ENCODE measurements around the gene FCHSD1. TPM values are rescaled to one million over a fixed set of nuclear protein-coding genes. Genes with fewer than 3 reads are reported as not detected.

FCHSD1 gene
- total RNA-seq, 1 experiment from 2014 or later = 17.3 TPM

DNA sequence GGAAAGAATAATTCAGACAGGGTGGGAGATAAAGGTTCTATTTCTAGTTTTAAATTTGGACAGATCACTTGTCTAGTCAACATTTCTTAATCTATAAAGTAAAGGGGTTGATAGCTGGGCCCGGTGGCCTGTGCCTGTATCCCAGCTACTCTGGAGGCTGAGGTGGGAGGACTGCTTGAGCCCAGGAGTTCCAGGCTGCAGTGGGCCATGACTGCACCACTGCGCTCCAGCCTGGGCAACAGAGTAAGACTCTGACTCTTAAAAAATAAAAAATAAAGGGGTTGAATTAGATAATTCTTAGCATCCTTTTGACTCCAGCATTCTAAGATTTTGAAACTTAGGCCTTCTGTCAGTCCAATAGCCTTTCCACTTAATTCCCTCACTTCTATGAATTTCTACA, 43.2 kb downstream of the FCHSD1 start:
- DNase-seq = no peak
- no peak overlapping the region for H3K4me3 ChIP-seq (ENCODE audit: insufficient read depth, low read depth, low read length)
- H3K36me3 ChIP-seq (replicated peaks; ENCODE audit: control insufficient read depth, insufficient read depth, low read length) = no peaks in the 10 kb centered on the region
- no peaks in the 10 kb centered on the region for H3K27me3 ChIP-seq (ENCODE audit: control insufficient read depth, insufficient read depth, low read length)

DNA sequence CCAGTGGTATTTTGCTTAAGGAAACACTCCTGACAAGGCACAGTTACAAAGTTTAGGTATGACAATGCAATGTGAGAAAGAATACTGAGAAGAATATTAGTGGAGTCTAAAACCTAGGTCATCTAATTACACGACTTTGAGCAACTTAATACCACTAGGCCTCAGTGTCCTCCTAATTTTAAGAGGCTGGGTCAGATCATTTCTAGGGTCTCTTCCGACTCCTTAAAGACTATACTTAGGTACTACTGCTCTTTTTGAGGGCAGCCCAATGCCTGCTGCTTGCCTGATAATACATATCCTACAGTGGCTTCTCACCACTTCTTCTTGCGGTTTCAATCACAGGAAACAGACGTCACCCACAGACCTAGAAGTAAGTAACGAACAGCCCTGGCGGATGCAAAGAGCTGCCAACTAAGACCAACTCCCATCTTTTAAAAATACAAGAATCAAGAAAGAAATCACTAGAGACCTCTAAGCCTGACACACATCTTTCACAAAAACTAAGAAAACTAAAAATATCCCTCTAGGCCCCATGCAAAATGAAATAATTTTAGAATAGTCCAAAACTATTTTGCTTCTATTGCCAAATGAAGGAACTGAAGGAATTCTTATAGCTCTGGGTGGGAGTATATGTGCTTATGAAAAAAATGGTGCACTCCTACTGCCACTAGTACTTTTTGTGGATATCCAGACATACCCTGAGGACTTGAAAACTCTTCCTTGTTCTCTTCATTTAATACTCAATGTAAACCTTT, 45.5 kb downstream of the FCHSD1 start:
- no peak for DNase-seq
- no peaks in the 10 kb centered on the region for H3K27me3 ChIP-seq (ENCODE audit: control insufficient read depth, insufficient read depth, low read length)
- H3K36me3 ChIP-seq (replicated peaks; ENCODE audit: control insufficient read depth, insufficient read depth, low read length) = no peaks in the 10 kb centered on the region
- no peak overlapping the region for H3K4me3 ChIP-seq (ENCODE audit: insufficient read depth, low read depth, low read length)

DNA sequence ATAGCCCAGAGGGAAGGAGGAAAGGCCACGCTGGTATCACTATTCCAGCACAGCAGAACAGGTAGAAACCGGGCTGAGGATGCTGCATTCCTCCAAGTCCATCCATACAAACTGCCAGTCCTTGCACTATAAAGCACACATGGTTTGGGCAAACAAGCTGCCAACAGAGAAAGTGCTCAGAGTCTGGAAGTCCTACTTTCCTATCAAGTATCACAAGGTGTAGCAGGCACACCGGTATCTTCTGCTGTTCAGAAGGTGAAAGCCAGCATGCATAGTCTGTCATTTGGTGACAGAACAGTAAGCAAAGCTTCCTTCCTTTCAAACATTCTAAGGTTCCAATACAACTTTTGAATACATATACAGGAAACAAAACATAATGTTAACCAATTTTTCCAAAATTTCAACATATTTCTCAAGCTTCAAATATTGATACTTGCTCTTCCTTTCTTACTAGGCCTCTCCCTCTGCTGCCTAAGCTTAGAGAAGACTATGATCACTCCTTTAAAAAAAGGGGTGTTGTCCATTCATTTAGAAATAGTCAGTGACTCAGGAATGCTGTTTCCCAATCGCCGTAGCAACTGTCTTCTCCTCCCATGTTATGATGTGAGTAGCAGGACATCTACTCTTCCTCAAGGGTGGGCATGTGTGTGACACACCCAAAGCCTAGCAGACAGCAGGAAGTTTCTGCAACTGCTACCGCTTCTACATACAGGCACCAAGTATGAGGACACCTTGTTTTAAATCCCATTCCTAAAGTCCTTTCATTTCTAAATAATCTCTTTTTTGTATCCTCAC, 47.1 kb downstream of the FCHSD1 start:
- H3K36me3 ChIP-seq (replicated peaks; ENCODE audit: control insufficient read depth, insufficient read depth, low read length) = no peaks in the 10 kb centered on the region
- no peaks in the 10 kb centered on the region for H3K27me3 ChIP-seq (ENCODE audit: control insufficient read depth, insufficient read depth, low read length)
- no peak overlapping the region for H3K4me3 ChIP-seq (ENCODE audit: insufficient read depth, low read depth, low read length)
- peak; percentile 20 for DNase-seq

DNA sequence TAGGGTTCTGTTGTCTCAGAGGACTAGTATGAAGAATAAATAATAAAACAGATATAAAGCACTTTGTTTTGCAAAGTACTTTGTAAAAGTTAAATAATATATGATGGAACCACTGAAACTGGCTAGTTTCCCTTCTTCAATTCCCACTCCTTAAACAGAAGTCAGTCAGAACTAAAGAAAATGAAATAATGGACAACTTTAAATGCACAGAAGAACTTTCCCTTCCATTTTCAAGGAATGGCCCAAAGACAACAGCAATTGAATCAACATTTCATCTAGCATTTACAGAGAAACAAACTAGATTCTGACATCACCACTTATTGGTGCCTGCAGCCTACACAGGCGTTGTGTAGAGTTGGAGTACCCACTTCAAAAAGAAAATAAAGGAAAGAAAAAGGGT, 48.6 kb downstream of the FCHSD1 start:
- H3K4me3 ChIP-seq (ENCODE audit: insufficient read depth, low read depth, low read length) = no peak overlapping the region
- H3K27me3 ChIP-seq (ENCODE audit: control insufficient read depth, insufficient read depth, low read length) = no peaks in the 10 kb centered on the region
- no peak for DNase-seq

DNA sequence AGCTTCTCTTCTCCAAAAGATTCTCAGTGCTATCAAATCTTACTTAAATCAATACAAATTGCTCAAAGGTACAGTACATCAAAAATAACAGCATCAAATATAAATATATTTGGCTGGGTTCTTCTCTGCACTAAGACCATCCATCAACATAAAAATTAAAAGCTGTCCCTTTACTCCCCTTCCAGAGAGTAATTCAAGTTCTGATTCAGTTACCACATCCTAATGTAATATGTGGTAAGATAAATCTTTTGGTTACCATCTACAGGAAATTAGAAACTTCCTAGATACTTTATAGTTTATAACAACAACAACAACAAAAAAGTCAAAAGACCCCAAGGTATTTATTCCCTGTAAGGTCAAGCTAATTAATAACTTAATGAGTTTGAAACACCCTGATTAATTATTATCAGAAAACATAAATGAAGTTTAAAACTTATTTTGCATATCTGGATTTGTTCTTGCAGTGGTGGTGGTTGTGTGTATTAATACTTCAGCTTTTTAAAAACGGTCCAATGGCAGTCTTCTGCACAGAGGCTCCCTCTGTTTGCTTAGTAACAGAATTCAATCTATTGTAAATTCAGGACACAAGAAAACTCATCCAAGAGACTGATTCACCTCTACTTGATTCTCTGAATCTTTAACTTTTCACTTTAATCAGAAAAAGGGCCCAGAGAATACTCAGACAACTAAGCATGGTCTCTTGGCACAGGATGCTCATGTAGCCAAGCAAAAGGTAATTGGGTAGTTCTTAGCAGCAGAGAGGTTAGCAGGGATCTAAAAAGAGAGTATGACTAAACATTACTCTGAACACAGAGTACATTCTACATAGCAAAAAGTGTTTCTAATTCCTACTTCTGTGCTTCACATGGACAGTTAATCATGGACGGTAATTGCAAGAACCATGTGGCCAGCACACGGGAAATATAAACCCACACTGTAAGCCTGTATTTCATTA, 52.5 kb downstream of the FCHSD1 start:
- Histone ChIP-seq H3K4me3 (ENCODE audit: insufficient read depth, low read depth, low read length) (no peak overlapping the region), H3K27me3 (ENCODE audit: control insufficient read depth, insufficient read depth, low read length) (no peaks in the 10 kb centered on the region), H3K36me3 (replicated peaks; ENCODE audit: control insufficient read depth, insufficient read depth, low read length) (no peaks in the 10 kb centered on the region)
- no peak for DNase-seq

More for the DNA sequence above, 48.6 kb downstream of the FCHSD1 start:
- no peaks in the 10 kb centered on the region for H3K36me3 ChIP-seq (replicated peaks; ENCODE audit: control insufficient read depth, insufficient read depth, low read length)

DNA sequence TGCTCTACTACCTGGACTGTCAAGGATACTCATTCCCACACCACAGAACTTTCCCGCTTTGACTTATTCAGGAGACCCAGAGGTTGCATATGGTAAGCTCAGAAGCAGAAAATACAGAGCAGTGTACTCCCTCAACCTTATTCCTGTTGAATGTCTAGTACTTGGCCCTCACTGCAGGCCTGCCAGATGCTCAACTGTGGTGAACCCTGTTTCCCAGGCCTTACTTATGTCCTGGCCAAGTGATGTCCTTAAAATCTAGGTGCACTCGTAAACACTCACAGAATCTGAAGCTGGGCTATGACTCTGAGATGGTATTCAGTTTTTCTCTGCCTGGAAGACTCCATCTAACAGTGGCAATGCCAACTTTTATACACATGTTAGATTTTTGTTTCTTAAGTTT, 53.4 kb downstream of the FCHSD1 start:
- no peak for DNase-seq
- H3K4me3 ChIP-seq (ENCODE audit: insufficient read depth, low read depth, low read length) = no peak overlapping the region
- no peaks in the 10 kb centered on the region for H3K27me3 ChIP-seq (ENCODE audit: control insufficient read depth, insufficient read depth, low read length)
- H3K36me3 ChIP-seq (replicated peaks; ENCODE audit: control insufficient read depth, insufficient read depth, low read length) = no peaks in the 10 kb centered on the region

DNA sequence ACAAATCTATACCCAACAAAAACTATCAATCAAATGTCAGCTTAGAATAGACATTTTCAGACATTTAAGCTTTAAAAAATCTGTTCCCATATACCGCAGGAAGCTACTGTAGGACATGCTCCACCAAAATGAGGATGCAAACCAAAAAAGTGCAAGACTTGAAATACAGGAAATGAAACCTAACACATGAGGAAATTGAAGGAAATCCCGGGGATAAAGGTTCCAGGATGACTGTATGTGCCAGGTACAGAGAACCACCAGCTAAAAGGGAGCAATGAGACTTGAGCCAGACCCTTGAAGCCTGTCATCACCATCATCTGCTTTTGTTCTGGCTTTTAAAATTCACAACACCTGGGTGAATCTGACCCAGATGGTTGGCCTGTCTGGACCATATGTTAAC, 53.8 kb downstream of the FCHSD1 start:
- Histone ChIP-seq H3K27me3 (ENCODE audit: control insufficient read depth, insufficient read depth, low read length) (no peaks in the 10 kb centered on the region), H3K4me3 (ENCODE audit: insufficient read depth, low read depth, low read length) (no peak overlapping the region), H3K36me3 (replicated peaks; ENCODE audit: control insufficient read depth, insufficient read depth, low read length) (no peaks in the 10 kb centered on the region)
- no peak for DNase-seq

DNA sequence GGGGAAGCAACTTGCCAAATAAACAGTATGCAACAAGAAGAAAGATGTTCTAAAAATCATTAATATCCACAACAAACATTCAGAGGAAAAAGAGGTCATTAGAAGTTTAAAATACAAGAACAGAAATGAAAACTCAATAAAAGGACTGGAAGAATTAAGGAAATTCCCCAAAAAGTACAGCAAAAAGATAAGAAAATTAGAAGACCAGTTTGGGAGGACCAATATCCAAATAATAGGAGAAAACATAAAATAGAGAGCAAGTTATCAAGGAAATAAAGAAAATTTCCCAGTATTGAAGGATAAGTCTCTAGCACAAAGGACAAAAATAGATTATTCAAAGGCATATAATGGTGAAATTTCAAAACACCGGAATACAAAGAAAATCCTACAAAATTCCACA, 54.4 kb downstream of the FCHSD1 start:
- no peaks in the 10 kb centered on the region for H3K36me3 ChIP-seq (replicated peaks; ENCODE audit: control insufficient read depth, insufficient read depth, low read length)
- no peaks in the 10 kb centered on the region for H3K27me3 ChIP-seq (ENCODE audit: control insufficient read depth, insufficient read depth, low read length)
- no peak for DNase-seq
- no peak overlapping the region for H3K4me3 ChIP-seq (ENCODE audit: insufficient read depth, low read depth, low read length)

DNA sequence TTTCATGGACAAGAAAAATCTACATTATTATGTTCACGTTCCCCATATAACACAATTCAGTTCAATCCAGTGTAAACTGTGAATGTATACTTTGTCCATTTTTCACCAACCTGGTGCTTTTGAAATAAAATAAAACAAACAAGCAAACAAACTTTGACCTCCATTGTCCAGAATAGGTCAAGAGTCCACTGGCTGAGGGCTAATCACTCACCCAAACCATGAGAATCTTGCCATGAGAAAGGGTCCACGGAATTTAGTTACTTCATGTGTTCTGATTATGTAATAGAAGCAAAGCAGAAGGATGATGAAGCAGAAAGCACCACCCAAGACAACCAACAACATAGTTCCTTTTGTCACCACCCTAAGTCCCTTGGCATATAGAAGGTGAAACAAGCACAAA, 61.1 kb downstream of the FCHSD1 start:
- no peak for DNase-seq
- no peaks in the 10 kb centered on the region for H3K27me3 ChIP-seq (ENCODE audit: control insufficient read depth, insufficient read depth, low read length)
- peaks cover 4% of the 10 kb centered on the region for H3K36me3 ChIP-seq (replicated peaks; ENCODE audit: control insufficient read depth, insufficient read depth, low read length)
- no peak overlapping the region for H3K4me3 ChIP-seq (ENCODE audit: insufficient read depth, low read depth, low read length)

Other genes with a start within 250 kb of the FCHSD1 start
- gene PCDHGA9, start 248.6 kb downstream of the FCHSD1 start, total RNA-seq (2014; rRNA removed; shearing (Covaris generic)) = 0.04 and 0.10 TPM in 2 replicates
- gene PCDHGB6, start 243.4 kb downstream of the FCHSD1 start, total RNA-seq (2014; rRNA removed; shearing (Covaris generic)) = 1.7 and 1.9 TPM in 2 replicates
- 0.35 and 0.78 TPM in 2 replicates for gene PCDHGA10, start 238.4 kb downstream of the FCHSD1 start, total RNA-seq (2014; rRNA removed; shearing (Covaris generic))
- gene PCDHGB7, start 233.7 kb downstream of the FCHSD1 start, total RNA-seq (2014; rRNA removed; shearing (Covaris generic)) = 4.4 and 4.6 TPM in 2 replicates
- 0.21 and 0.30 TPM in 2 replicates for gene PCDHGA11, start 230.4 kb downstream of the FCHSD1 start, total RNA-seq (2014; rRNA removed; shearing (Covaris generic))
- 0.10 and 0.44 TPM in 2 replicates for gene PCDHGA12, start 220.9 kb downstream of the FCHSD1 start, total RNA-seq (2014; rRNA removed; shearing (Covaris generic))
- 27.4 and 31.7 TPM in 2 replicates for gene PCDHGC3, start 175.5 kb downstream of the FCHSD1 start, total RNA-seq (2014; rRNA removed; shearing (Covaris generic))
- 9.9 and 12.5 TPM in 2 replicates for gene PCDHGC4, start 166.4 kb downstream of the FCHSD1 start, total RNA-seq (2014; rRNA removed; shearing (Covaris generic))
- gene PCDHGC5, start 162.3 kb downstream of the FCHSD1 start, total RNA-seq (2014; rRNA removed; shearing (Covaris generic)) = 0.44 and 1.8 TPM in 2 replicates
- 31.2 and 37.5 TPM in 2 replicates for gene DIAPH1, start 32.4 kb downstream of the FCHSD1 start, total RNA-seq (2014; rRNA removed; shearing (Covaris generic))
- 81.3 and 82.7 TPM in 2 replicates for gene HDAC3, start 14.6 kb downstream of the FCHSD1 start, total RNA-seq (2014; rRNA removed; shearing (Covaris generic))
- 7.4 and 8.9 TPM in 2 replicates for gene RELL2, start 14.4 kb downstream of the FCHSD1 start, total RNA-seq (2014; rRNA removed; shearing (Covaris generic))
- 19.3 and 23.8 TPM in 2 replicates for gene ARAP3, start 30.8 kb upstream of the FCHSD1 start, total RNA-seq (2014; rRNA removed; shearing (Covaris generic))
- 66.8 and 67.1 TPM in 2 replicates for gene PCDH1, start 227.0 kb upstream of the FCHSD1 start, total RNA-seq (2014; rRNA removed; shearing (Covaris generic))

Measured in H7 (cell line).